SKM-1 treated with dmso at 0.1 percent for 144 hours (cell line): ENCODE measurements around the gene USP31.

ENCODE experiments used
- DNase-seq: peaks from one replicate; lab custom pipeline; 2025; ENCODE audit not compliant: unreplicated experiment; lab: John Stamatoyannopoulos, UW

USP31 gene

GRCh38 chr16:23137256-23137655, 12.0 kb downstream of the USP31 start:
- no peak for DNase-seq

- no peak for DNase-seq
These were observed 15.0 kb downstream of the USP31 start for GRCh38 chr16:23134274-23134673.

GRCh38 chr16:23132775-23133463, 16.3 kb downstream of the USP31 start:
- no peak for DNase-seq

- DNase-seq, result no peak
These were observed 17.2 kb downstream of the USP31 start for GRCh38 chr16:23131931-23132621.

- DNase-seq, result no peak
These were observed 17.8 kb downstream of the USP31 start for GRCh38 chr16:23131436-23131835.

GRCh38 chr16:23131036-23131435, 18.2 kb downstream of the USP31 start:
- no peak for DNase-seq

GRCh38 chr16:23129686-23130085, 19.6 kb downstream of the USP31 start:
- DNase-seq, result no peak

GRCh38 chr16:23128056-23128455, 21.2 kb downstream of the USP31 start:
- DNase-seq, result no peak

GRCh38 chr16:23125277-23125676, 24.0 kb downstream of the USP31 start:
- DNase-seq, result no peak

GRCh38 chr16:23124315-23124714, 24.9 kb downstream of the USP31 start:
- DNase-seq, result no peak

- no peak for DNase-seq
These were observed 27.1 kb downstream of the USP31 start for GRCh38 chr16:23122144-23122543.

- DNase-seq, result no peak
These were observed 28.2 kb downstream of the USP31 start for GRCh38 chr16:23121024-23121423.

GRCh38 chr16:23120562-23120961, 28.7 kb downstream of the USP31 start:
- no peak for DNase-seq

- no peak for DNase-seq
These were observed 29.7 kb downstream of the USP31 start for GRCh38 chr16:23119570-23119969.

GRCh38 chr16:23114131-23114904, 34.9 kb downstream of the USP31 start:
- no peak for DNase-seq

- DNase-seq, result no peak
These were observed 36.1 kb downstream of the USP31 start for GRCh38 chr16:23113185-23113584.

- DNase-seq, result no peak
These were observed 38.9 kb downstream of the USP31 start for GRCh38 chr16:23110257-23110899.

- no peak for DNase-seq
These were observed 41.3 kb downstream of the USP31 start for GRCh38 chr16:23107936-23108335.

- no peak for DNase-seq
These were observed 42.1 kb downstream of the USP31 start for GRCh38 chr16:23107117-23107516.

GRCh38 chr16:23105309-23105708, 43.9 kb downstream of the USP31 start:
- no peak for DNase-seq
